Fibroblast of the aortic adventitia (primary cell): ENCODE measurements around the gene FOXP3. TPM values are rescaled to one million over a fixed set of nuclear protein-coding genes. Genes with fewer than 3 reads are reported as not detected.

ENCODE experiments used
- DNase-seq: peaks from one replicate; pipeline ENCODE4 v3.0.0-alpha.2; 2010; ENCODE audit warnings: low read depth
- H3K4me3 ChIP-seq: 2 replicates; pipeline ENCODE4 v1.5.1; 2011; ENCODE audit warnings: low read depth, mild to moderate bottlenecking, control low read depth, low read length, moderate library complexity
- total RNA-seq: library from RNA; depleted of rRNA; stranded (reverse); fragments of >200 nt; gene quantifications from 2 replicates; pipeline ENCODE4 v1.2.3, GENCODE V29; 2012; ENCODE audit warnings: low replicate concordance
- TF ChIP-seq, protein P1 (sequence below): IDR thresholded peaks from 2 replicates; pipeline ENCODE4 v1.5.1; 2011; ENCODE audit warnings: mild to moderate bottlenecking, low read length, control low read depth, inconsistent platforms; ENCODE audit not compliant: insufficient read depth

FOXP3 gene
- total RNA-seq, 1 donor: not detected

DNA sequence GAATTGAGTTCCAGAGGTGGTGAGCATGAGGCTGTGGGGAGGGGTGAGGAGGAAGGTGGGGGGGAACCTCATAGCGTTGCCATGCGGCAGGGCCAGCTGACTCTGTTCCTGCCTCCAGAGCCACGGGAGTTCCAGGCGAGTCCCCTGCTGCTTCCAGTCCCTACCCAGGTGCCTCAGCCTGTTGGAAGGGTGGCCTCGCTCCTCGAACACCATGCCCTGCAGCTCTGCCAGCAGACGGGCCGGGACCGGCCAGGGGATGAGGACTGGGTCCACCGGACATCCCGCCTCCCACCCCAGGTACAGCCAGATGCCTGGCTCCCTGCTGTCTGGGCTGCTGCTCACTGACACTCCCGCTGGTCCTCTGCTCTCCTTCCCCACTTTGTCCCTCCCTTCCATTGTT, 21.3 kb downstream of the FOXP3 start:
- no peak overlapping the region for H3K4me3 ChIP-seq
- DNase-seq: no peak
- TF ChIP-seq, protein P1, sequence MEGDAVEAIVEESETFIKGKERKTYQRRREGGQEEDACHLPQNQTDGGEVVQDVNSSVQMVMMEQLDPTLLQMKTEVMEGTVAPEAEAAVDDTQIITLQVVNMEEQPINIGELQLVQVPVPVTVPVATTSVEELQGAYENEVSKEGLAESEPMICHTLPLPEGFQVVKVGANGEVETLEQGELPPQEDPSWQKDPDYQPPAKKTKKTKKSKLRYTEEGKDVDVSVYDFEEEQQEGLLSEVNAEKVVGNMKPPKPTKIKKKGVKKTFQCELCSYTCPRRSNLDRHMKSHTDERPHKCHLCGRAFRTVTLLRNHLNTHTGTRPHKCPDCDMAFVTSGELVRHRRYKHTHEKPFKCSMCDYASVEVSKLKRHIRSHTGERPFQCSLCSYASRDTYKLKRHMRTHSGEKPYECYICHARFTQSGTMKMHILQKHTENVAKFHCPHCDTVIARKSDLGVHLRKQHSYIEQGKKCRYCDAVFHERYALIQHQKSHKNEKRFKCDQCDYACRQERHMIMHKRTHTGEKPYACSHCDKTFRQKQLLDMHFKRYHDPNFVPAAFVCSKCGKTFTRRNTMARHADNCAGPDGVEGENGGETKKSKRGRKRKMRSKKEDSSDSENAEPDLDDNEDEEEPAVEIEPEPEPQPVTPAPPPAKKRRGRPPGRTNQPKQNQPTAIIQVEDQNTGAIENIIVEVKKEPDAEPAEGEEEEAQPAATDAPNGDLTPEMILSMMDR: no peak

DNA sequence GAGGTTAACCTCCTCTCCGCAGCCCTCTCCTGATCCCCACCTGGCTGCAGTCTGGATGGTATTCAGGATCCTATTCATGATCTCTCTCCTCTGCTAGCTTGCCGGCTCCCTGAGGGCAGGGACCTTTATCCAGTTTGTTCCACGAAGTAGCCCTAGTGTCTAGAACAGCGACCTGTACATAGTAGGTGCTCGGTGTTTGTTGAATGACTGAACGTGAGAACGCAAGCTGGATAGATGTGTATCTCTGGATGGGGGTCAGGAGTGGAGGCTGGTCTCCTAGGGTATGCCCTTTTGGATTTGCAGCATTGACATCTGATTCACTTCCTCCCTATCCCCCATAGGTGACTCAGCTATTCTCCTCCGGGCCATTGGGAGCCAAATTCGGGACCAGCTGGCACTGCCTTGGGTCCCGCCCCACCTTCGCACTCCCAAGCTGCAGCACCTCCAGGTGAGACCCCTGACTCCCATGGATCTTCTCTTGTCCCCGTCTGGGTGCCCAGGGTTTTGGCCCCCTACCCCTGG, 21.9 kb downstream of the FOXP3 start:
- no peak for DNase-seq
- TF ChIP-seq, protein P1: no peak
- H3K4me3 ChIP-seq: no peak overlapping the region

DNA sequence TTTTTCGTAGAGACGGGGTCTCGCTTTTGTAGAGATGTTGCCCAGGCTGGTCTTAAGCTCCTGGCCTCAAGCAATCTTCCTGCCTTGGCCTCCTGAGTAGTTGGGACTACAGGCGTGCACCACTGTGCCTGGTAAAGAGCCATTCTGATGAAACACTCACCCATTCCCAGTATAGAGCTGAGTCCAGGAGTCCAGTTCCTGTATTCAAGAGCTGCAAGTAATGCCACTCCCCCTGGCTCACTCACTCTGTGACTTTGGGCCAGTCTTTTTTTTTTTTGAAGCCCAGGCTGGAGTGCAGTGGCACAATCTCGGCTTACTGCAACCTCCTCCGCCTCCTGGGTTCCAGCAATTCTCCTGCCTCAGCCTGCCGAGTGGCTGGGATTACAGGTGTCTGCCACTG, 25.8 kb downstream of the FOXP3 start:
- no peak overlapping the region for H3K4me3 ChIP-seq
- DNase-seq: no peak
- TF ChIP-seq, protein P1: no peak

DNA sequence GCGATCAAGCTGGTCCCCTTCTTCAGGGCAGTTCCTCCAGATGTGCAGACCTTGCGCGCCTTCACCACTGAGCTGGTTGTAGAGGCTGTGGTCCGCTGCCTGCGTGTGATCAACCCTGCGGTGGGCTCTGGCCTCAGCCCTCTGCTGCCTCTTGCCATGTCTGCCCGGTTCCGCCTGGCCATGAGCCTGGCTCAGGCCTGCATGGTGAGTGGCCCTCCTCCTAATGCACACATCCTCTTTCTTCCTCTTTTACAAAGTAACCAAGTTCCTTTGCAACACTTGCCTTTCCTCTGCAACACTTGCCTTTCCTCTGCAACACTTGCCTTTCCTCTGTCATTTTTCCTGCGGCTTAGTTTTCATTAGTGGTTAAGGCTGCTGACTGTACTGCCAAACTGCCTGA, 27.4 kb downstream of the FOXP3 start:
- no peak overlapping the region for H3K4me3 ChIP-seq
- TF ChIP-seq, protein P1: no peak
- DNase-seq: no peak

DNA sequence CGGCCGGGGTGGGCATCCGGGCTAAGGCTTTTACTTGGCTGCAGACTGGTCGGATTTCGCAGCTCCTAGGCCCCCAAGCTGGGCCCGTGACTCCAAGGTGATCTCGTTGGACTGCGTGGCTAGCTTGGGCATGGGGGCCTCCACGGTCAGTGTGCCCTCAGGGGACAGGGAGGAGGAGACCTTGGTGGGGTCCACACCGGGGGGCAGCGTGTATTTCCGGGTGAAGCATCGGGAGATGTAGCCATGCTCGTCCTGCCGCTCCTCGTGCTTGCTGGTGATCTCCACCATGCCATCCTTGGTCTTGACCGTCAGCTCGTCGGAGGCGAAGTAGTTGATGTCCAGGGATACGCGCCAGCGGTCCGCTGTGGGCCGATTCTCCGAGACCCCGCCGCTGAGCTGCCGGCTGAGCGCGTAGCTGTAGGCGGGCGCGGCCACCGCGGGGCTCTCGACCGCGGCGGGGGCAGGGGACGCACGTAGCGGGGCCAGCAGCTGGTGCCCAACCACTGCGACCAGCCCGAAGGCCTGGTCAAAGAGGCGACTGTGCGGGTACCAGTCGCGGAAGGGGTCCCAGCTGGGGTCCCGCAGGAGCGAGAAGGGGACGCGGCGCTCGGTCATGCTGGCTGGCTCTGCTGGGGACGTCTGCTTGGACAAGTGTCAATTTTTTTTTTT, 30.5 kb downstream of the FOXP3 start:
- TF ChIP-seq, protein P1: no peak
- no peak overlapping the region for H3K4me3 ChIP-seq
- no peak for DNase-seq

DNA sequence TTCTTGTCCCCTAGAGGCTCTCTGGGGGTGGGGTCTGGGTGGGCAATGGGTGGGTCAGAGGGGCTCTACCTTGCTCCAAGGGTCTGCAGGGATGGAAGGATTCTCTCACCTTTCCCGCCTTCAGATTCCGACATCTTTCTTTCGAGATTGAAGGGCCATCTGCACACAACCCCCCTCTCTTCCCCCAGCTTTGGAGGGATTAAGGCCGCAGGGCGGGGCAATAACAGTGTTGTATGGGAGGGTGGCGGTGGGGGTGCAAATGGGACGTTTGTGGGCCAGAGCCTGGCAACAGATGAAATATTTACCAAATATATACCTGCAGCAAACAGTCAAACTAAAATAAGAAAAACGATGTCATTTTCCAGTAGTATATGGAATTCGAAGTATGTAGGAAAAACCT, 31.3 kb downstream of the FOXP3 start, which contains the start of gene CACNA1F:
CACNA1F (minus strand) TSS at position 165 of the 400 bp plus-strand sequence; CDS start at position 134, 31 bp downstream.
- TF ChIP-seq, protein P1: no peak
- no peak within 1 kb of the TSS for H3K4me3 ChIP-seq
- DNase-seq: no peak
